Right atrium auricular region (tissue), 2 donors: ENCODE results near the gene NUP62. TPM values are rescaled to one million over a fixed set of nuclear protein-coding genes. Genes with fewer than 3 reads are reported as not detected.

Source experiments
- DNase-seq: peaks from one replicate; pipeline ENCODE4 v3.0.0-alpha.2; 2019; ENCODE audit warnings: low spot score
- H3K27ac ChIP-seq, 2 donors: fragments of 200-600 bp; sonication (generic); 1 replicate in 1 of 2; 2 replicates in 1 of 2; pipeline ENCODE4 v1.5.1; 2016 to 2019
- H3K27me3 ChIP-seq, 2 donors: fragments of 200-600 bp; sonication (generic); one replicate each; pipeline versions ENCODE4 v1.5.1 to v1.6.0; 2017 to 2019
- H3K36me3 ChIP-seq: fragments of 200-600 bp; sonication (generic); one replicate; pipeline ENCODE4 v1.5.1; 2016
- H3K4me1 ChIP-seq, 2 donors: fragments of 200-600 bp; sonication (generic); one replicate each; pipeline versions ENCODE4 v1.5.1 to v1.6.0; 2017 to 2019
- H3K4me3 ChIP-seq, 2 donors: fragments of 200-600 bp; sonication (generic); 1 replicate in 1 of 2; 2 replicates in 1 of 2; pipeline ENCODE4 v1.5.1; 2017 to 2019; ENCODE audit warnings: mild to moderate bottlenecking in 1 of 2, moderate library complexity in 1 of 2
- H3K9me3 ChIP-seq, 2 donors: fragments of 200-600 bp; sonication (generic); one replicate each; pipeline ENCODE4 v1.5.1; 2019
- CTCF ChIP-seq, 2 donors: fragments of 200-600 bp; sonication (generic); IDR thresholded peaks; one replicate each; pipeline ENCODE4 v1.5.1; 2019; ENCODE audit warnings: antibody characterized with exemption in 2 of 2
- total RNA-seq, 2 donors: library from RNA; depleted of rRNA; stranded (reverse); fragments of >200 nt; gene quantifications; one replicate each; pipeline ENCODE4 v1.1.0, GENCODE V29; 2016

Gene NUP62
- total RNA-seq, 2 donors from 2014 or later, result 23.5 to 32.6 TPM

- Histone ChIP-seq H3K4me3 (no peak overlapping the region), H3K9me3 (no peaks in the 10 kb centered on the region), H3K4me1 (peaks cover 0 to 24% of the 10 kb centered on the region in 2 donors), H3K36me3 (no peaks in the 10 kb centered on the region), H3K27me3 (no peaks in the 10 kb centered on the region), H3K27ac (no peak overlapping the region)
- no peak for DNase-seq
- TF ChIP-seq CTCF (IDR thresholded peaks at IDR 0.05), result no peak
Measured at GRCh38 chr19:49894011-49894664, 35.2 kb downstream of the NUP62 start.

DNA sequence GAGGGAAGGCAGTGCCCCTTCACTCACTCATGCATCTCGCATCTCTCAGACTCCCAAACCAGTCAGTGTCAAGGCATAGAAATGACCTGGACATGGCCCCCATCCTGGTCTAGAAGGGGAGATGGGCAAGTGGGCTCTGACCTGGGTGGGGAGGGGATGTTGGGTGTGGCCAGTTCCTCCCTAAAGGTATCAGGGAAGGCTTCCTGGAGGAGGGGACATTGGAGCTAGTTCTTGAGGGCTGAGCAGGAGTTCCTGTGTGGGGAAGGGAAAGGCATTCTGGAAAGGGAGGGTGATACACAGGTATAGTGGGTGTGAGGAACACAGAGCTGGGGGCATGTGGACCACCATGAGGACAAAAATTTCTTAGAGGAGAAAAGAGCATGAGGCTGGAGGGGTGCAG, 36.6 kb downstream of the NUP62 start:
- no peak for TF ChIP-seq CTCF (IDR thresholded peaks at IDR 0.05)
- Histone ChIP-seq H3K27me3 (no peaks in the 10 kb centered on the region), H3K4me1 (peaks cover 0 to 24% of the 10 kb centered on the region in 2 donors), H3K4me3 (no peak overlapping the region), H3K36me3 (peaks cover 4% of the 10 kb centered on the region), H3K27ac (no peak overlapping the region), H3K9me3 (no peaks in the 10 kb centered on the region)
- DNase-seq, result no peak

DNA sequence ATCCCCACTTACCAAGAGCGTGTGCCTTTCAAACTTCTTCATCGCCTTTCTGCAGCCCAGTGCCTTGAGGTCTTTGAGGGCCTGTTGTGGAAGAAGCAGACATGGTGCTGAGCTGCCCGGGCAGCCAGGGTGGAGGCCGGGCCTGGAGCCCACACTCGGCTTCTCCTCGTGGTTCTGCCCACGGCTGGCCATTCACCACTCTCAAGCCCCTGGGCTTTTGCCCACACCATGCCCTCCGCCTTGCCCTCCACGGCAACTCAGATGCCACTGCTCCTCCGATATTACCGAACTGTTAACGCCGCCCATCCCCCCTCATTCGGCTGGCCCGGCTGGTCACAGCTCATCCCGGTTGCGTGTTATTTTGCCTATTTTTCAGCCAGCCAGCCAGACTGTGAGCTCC, 37.9 kb downstream of the NUP62 start:
- H3K4me3 ChIP-seq, result no peak overlapping the region
- no peak overlapping the region for H3K27ac ChIP-seq
- no peak for TF ChIP-seq CTCF (IDR thresholded peaks at IDR 0.05)
- peaks cover 0 to 13% of the 10 kb centered on the region in 2 donors for H3K4me1 ChIP-seq
- peaks cover 4% of the 10 kb centered on the region for H3K36me3 ChIP-seq
- no peaks in the 10 kb centered on the region for H3K9me3 ChIP-seq
- no peaks in the 10 kb centered on the region for H3K27me3 ChIP-seq
- DNase-seq, result no peak

DNA sequence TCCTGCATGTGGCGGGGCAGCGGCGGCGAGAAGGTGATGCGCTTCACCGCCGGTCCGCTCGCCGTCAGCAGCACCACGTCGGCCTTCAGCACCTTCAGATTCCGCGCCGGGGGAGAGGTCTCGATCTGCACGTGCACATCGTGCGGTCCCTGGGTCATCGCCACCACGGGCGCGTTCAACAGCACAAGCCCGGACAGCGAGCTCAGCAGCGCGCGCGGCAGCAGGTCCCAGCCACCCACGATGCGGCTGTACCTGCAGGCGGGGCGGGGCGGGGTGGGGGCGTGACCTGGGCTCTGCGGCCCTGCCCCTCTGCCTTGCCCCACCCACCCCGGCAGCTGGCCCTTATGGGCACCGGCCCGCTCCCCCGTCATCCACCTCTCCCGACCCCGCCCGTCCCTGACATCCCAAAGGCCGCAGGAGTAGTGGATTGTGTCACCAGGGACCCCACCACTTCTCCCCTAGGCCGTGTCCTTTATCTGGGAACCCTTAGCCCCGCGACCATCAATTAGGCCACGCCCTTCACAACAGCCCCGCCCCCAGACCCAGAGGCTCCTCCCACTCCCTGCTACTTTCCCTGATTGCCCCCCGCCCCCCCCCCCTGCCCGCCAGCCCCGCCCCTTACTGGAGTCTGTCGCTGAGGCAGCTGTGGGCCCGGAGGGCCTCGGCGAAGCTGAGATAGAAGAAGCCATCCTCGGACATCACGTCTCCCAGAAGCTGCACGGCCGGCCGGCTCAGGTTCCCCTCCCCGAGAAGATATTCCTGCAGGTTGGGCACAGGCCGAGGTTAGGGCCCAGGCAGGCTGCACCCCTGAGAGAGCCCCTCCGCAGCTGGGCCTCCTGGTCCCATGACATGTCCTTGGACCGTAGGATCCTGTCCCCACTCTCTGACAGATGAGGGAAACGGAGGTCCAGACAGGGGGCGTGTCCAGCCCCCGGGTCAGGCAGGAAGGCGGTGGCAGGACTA, 38.7 kb downstream of the NUP62 start:
- Histone ChIP-seq H3K4me3 (peak overlapping the region in 1 of 2 donors; percentile 30), H3K27ac (no peak overlapping the region)
- no peak for DNase-seq

More for the DNA sequence above, 38.7 kb downstream of the NUP62 start:
- no peaks in the 10 kb centered on the region for H3K9me3 ChIP-seq
- H3K27me3 ChIP-seq, result no peaks in the 10 kb centered on the region
- peaks cover 0 to 13% of the 10 kb centered on the region in 2 donors for H3K4me1 ChIP-seq
- peaks cover 4% of the 10 kb centered on the region for H3K36me3 ChIP-seq
- TF ChIP-seq CTCF (IDR thresholded peaks at IDR 0.05), result peak in 1 of 2 donors; percentile 34
